H9 (cell line): Measurements from ENCODE around the gene METTL21C. TPM values are rescaled to one million over a fixed set of nuclear protein-coding genes. Genes with fewer than 3 reads are reported as not detected.

Source experiments
- DNase-seq: peaks from one replicate; pipeline ENCODE4 v3.0.0-alpha.2; 2017
- H2AFZ ChIP-seq: one replicate; pipeline ENCODE4 v1.6.1; 2013; ENCODE audit warnings: mild to moderate bottlenecking, low read length, control low read depth, moderate library complexity
- H2AK5ac ChIP-seq: 2 replicates; pipeline ENCODE4 v1.6.1; 2013; ENCODE audit warnings: low read length, control low read depth, mixed read lengths; ENCODE audit not compliant: insufficient read length
- H2BK120ac ChIP-seq: one replicate; pipeline ENCODE4 v1.6.1; 2013; ENCODE audit warnings: low read depth, mild to moderate bottlenecking, low read length, control low read depth, inconsistent platforms; ENCODE audit not compliant: poor library complexity, severe bottlenecking
- H2BK12ac ChIP-seq: 2 replicates; pipeline ENCODE4 v1.6.1; 2013; ENCODE audit warnings: low read length, control low read depth, mixed read lengths, low read depth; ENCODE audit not compliant: insufficient read length
- H2BK15ac ChIP-seq: 2 replicates; pipeline ENCODE4 v1.6.1; 2013; ENCODE audit warnings: low read depth, low read length, control low read depth
- H2BK20ac ChIP-seq: one replicate; pipeline ENCODE4 v1.6.1; 2013; ENCODE audit warnings: low read depth, mild to moderate bottlenecking, low read length, control low read depth, inconsistent platforms; ENCODE audit not compliant: poor library complexity, severe bottlenecking
- H2BK5ac ChIP-seq: 2 replicates; pipeline ENCODE4 v1.6.1; 2013; ENCODE audit warnings: low read length, control low read depth, mixed read lengths; ENCODE audit not compliant: insufficient read length
- H3K14ac ChIP-seq: 2 replicates; pipeline ENCODE4 v1.6.1; 2013; ENCODE audit warnings: low read length, control low read depth; ENCODE audit not compliant: insufficient read depth
- H3K18ac ChIP-seq: 2 replicates; pipeline ENCODE4 v1.6.1; 2013; ENCODE audit warnings: low read depth, mild to moderate bottlenecking, mixed read lengths, low read length, control low read depth; ENCODE audit not compliant: insufficient read length
- H3K23ac ChIP-seq: 2 replicates; pipeline ENCODE4 v1.6.1; 2013; ENCODE audit warnings: low read length, control low read depth, mixed read lengths, low read depth; ENCODE audit not compliant: insufficient read length
- H3K23me2 ChIP-seq: 2 replicates; pipeline ENCODE4 v1.6.1; 2013; ENCODE audit warnings: low read depth, mild to moderate bottlenecking, mixed read lengths, low read length, control low read depth; ENCODE audit not compliant: insufficient read length, poor library complexity, severe bottlenecking
- H3K27ac ChIP-seq: 2 replicates; pipeline ENCODE4 v1.5.1; 2013; ENCODE audit warnings: low read length, control low read depth, mixed read lengths, low read depth; ENCODE audit not compliant: insufficient read length
- H3K27me3 ChIP-seq: 2 replicates; pipeline ENCODE4 v1.6.1; 2013; ENCODE audit warnings: low read length, control low read depth, inconsistent platforms; ENCODE audit not compliant: insufficient read depth
- H3K4ac ChIP-seq: 2 replicates; pipeline ENCODE4 v1.6.1; 2013; ENCODE audit warnings: low read depth, mild to moderate bottlenecking, control low read depth, inconsistent platforms, low read length, moderate library complexity
- H3K4me1 ChIP-seq: 2 replicates; pipeline ENCODE4 v1.6.1; 2013; ENCODE audit warnings: low read length, control low read depth, inconsistent platforms; ENCODE audit not compliant: insufficient read depth
- H3K4me2 ChIP-seq: 2 replicates; pipeline ENCODE4 v1.6.1; 2013; ENCODE audit warnings: low read length, control low read depth, mixed read lengths; ENCODE audit not compliant: insufficient read length, insufficient read depth
- H3K56ac ChIP-seq: 2 replicates; pipeline ENCODE4 v1.6.1; 2013; ENCODE audit warnings: low read depth, mild to moderate bottlenecking, mixed read lengths, low read length, control low read depth; ENCODE audit not compliant: insufficient read length
- H3K79me1 ChIP-seq: 2 replicates; pipeline ENCODE4 v1.6.1; 2013; ENCODE audit warnings: low read depth, mild to moderate bottlenecking, moderate library complexity, low read length, control low read depth, inconsistent platforms; ENCODE audit not compliant: insufficient read depth, poor library complexity, severe bottlenecking
- H3K79me2 ChIP-seq: 2 replicates; pipeline ENCODE4 v1.6.1; 2013; ENCODE audit warnings: low read length, control low read depth, inconsistent platforms; ENCODE audit not compliant: insufficient read depth
- H3K9ac ChIP-seq: 2 replicates; pipeline ENCODE4 v1.6.1; 2013; ENCODE audit warnings: low read length, control low read depth, mixed read lengths; ENCODE audit not compliant: insufficient read length; ENCODE audit errors: extremely low read depth
- H3K9me3 ChIP-seq: one replicate; pipeline ENCODE4 v1.6.1; 2013; ENCODE audit warnings: low read depth, low read length, inconsistent platforms; ENCODE audit not compliant: control insufficient read depth
- H3T11ph ChIP-seq: one replicate; pipeline ENCODE4 v1.6.1; 2013; ENCODE audit warnings: mild to moderate bottlenecking, low read length, control low read depth, inconsistent platforms
- H4K20me1 ChIP-seq: one replicate; pipeline ENCODE4 v1.6.1; 2013; ENCODE audit not compliant: control insufficient read depth, insufficient read length, insufficient read depth
- H4K5ac ChIP-seq: 2 replicates; pipeline ENCODE4 v1.6.1; 2013; ENCODE audit warnings: low read depth, mild to moderate bottlenecking, mixed read lengths, low read length, control low read depth; ENCODE audit not compliant: insufficient read length
- H4K8ac ChIP-seq: replicated peaks from 2 replicates; pipeline ENCODE4 v1.6.1; 2013; ENCODE audit warnings: low read length, control low read depth, mixed read lengths, low read depth; ENCODE audit not compliant: insufficient read length
- H4K91ac ChIP-seq: 2 replicates; pipeline ENCODE4 v1.6.1; 2013; ENCODE audit warnings: low read depth, mild to moderate bottlenecking, moderate library complexity, mixed read lengths, low read length, control low read depth; ENCODE audit not compliant: insufficient read length
- H3K27ac Mint-ChIP-seq, 3 experiments: 2 replicates in 2 of 3; 3 replicates in 1 of 3; pipeline ENCODE4 v1.8.0; 2020 to 2021; ENCODE audit warnings: mixed read lengths in 3 of 3, mild to moderate bottlenecking in 1 of 3, moderate library complexity in 1 of 3
- H3K27me3 Mint-ChIP-seq: 2 replicates; pipeline ENCODE4 v1.8.0; 2021; ENCODE audit warnings: low read depth, mild to moderate bottlenecking, moderate library complexity, mixed read lengths
- H3K36me3 Mint-ChIP-seq, 3 experiments: 2 replicates in 2 of 3; 3 replicates in 1 of 3; pipeline ENCODE4 v1.8.0; 2020 to 2021; ENCODE audit warnings: low read depth in 3 of 3, mixed read lengths in 3 of 3; ENCODE audit not compliant: insufficient read depth in 1 of 3
- H3K4me1 Mint-ChIP-seq, 2 experiments: 2 replicates each; pipeline ENCODE4 v1.8.0; 2020; ENCODE audit warnings: mixed read lengths in 2 of 2
- H3K4me3 Mint-ChIP-seq, 2 experiments: 2 replicates in 1 of 2; 3 replicates in 1 of 2; pipeline ENCODE4 v1.8.0; 2020 to 2021; ENCODE audit warnings: mild to moderate bottlenecking in 2 of 2, mixed read lengths in 2 of 2, moderate library complexity in 1 of 2
- H3K9me3 Mint-ChIP-seq, 2 experiments: 2 replicates in 1 of 2; 3 replicates in 1 of 2; pipeline ENCODE4 v1.8.0; 2020; ENCODE audit warnings: mild to moderate bottlenecking in 2 of 2, mixed read lengths in 2 of 2, moderate library complexity in 1 of 2
- WGBS: extraction: QIAGEN DNeasy Blood & Tissue Kit; methylation state at CpG from one replicate; pipeline ENCODE4 v1.1.7; 2013; ENCODE audit warnings: missing lambda C conversion rate, low lambda C conversion rate, mixed read lengths; ENCODE audit not compliant: insufficient read length; ENCODE audit errors: extremely low coverage; 5-methylcytosine and 5-hydroxymethylcytosine counted together
- total RNA-seq: library from RNA; stranded (reverse); gene quantifications from 2 replicates; pipeline ENCODE4 v1.2.1, GENCODE V29; 2021
- TF ChIP-seq, protein P1 (sequence below): fragments of 200-600 bp; sonication (generic); conservative IDR thresholded peaks from 3 replicates; pipeline ENCODE4 v1.8.0; 2021; ENCODE audit warnings: antibody characterized with exemption, mild to moderate bottlenecking

The METTL21C gene
- total RNA-seq, 1 experiment from 2014 or later, result not detected

DNA sequence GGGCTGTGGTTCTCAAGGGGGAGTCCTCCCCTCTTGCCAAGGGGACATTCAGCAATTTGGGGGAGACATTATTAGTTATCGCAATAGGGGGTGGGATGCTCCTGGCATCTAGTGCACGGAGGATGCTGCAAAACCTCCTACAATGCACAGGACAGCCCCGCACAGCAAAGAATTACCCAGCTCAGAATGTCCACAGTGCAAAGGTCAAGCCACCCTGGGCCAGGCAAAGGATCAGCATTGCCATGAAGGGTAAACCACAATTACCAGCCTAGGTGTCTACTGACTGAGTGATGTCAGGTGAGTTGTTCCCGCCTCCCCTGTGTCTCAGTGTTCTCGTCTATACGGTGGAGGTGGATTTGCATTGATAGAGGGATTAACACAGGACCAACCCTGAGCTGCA is 2.4 kb upstream of the METTL21C start:
- no peak overlapping the region; the same call in 1 of the 2 replicates for H3K14ac ChIP-seq
- H2BK20ac ChIP-seq, result no peak overlapping the region
- no peak overlapping the region for H2AK5ac ChIP-seq
- H2AFZ ChIP-seq, result no peak overlapping the region
- no peaks in the 10 kb centered on the region for H3K27me3 ChIP-seq
- no peak overlapping the region for H2BK120ac ChIP-seq
- Mint-ChIP-seq H3K27me3 (peaks cover 2% of the 10 kb centered on the region; the same call in 1 of the 2 replicates), H3K4me3 (no peak overlapping the region), H3K4me1 (peaks cover 12 to 18% of the 10 kb centered on the region in 2 experiments), H3K9me3 (peaks cover 4 to 6% of the 10 kb centered on the region in 2 experiments), H3K36me3 (peaks cover 0 to 4% (median 3%) of the 10 kb centered on the region in 3 experiments; a peak in 2 of 7 replicates), H3K27ac (no peak overlapping the region; a peak in 1 of 7 replicates)
- no peak overlapping the region for H3K56ac ChIP-seq
- no peak overlapping the region for H2BK15ac ChIP-seq
- DNase-seq, result no peak
- no peaks in the 10 kb centered on the region for H3K79me2 ChIP-seq
- H3K9ac ChIP-seq, result no peak overlapping the region
- H3K18ac ChIP-seq, result no peak overlapping the region
- H2BK12ac ChIP-seq, result no peak overlapping the region
- no peaks in the 10 kb centered on the region for H4K20me1 ChIP-seq
- H3K23me2 ChIP-seq, result no peaks in the 10 kb centered on the region
- no peak overlapping the region for H3K23ac ChIP-seq
- no CpG with 5 or more reads among the region's 6 CpGs for WGBS
- no peaks in the 10 kb centered on the region for H3K9me3 ChIP-seq
- TF ChIP-seq, protein P1, sequence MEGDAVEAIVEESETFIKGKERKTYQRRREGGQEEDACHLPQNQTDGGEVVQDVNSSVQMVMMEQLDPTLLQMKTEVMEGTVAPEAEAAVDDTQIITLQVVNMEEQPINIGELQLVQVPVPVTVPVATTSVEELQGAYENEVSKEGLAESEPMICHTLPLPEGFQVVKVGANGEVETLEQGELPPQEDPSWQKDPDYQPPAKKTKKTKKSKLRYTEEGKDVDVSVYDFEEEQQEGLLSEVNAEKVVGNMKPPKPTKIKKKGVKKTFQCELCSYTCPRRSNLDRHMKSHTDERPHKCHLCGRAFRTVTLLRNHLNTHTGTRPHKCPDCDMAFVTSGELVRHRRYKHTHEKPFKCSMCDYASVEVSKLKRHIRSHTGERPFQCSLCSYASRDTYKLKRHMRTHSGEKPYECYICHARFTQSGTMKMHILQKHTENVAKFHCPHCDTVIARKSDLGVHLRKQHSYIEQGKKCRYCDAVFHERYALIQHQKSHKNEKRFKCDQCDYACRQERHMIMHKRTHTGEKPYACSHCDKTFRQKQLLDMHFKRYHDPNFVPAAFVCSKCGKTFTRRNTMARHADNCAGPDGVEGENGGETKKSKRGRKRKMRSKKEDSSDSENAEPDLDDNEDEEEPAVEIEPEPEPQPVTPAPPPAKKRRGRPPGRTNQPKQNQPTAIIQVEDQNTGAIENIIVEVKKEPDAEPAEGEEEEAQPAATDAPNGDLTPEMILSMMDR, result no peak
- no peak overlapping the region for H4K91ac ChIP-seq
- H4K8ac ChIP-seq, result no peak overlapping the region
- no peak overlapping the region for H3K4me2 ChIP-seq
- no peak overlapping the region for H3K4ac ChIP-seq
- H3T11ph ChIP-seq, result no peak overlapping the region
- no peaks in the 10 kb centered on the region for H3K79me1 ChIP-seq
- peaks cover 2% of the 10 kb centered on the region; the same call in 1 of the 2 replicates for H3K4me1 ChIP-seq
- H2BK5ac ChIP-seq, result no peak overlapping the region
- H4K5ac ChIP-seq, result no peak overlapping the region
- no peak overlapping the region for H3K27ac ChIP-seq
